Heart left ventricle (tissue), 16 donors: ENCODE data around the gene TNFAIP8L1. TPM values are rescaled to one million over a fixed set of nuclear protein-coding genes. Genes with fewer than 3 reads are reported as not detected.

Source experiments
- ATAC-seq, 4 donors: fragments of 200-7000 bp; cut with Tn5 transposase; one replicate each; pipeline ENCODE4 v1.9.1; 2020 to 2022; ENCODE audit warnings: moderate library complexity in 4 of 4, mild to moderate bottlenecking in 3 of 4, moderate number of reproducible peaks in 1 of 4
- DNase-seq, 5 donors: peaks; one replicate each; pipeline ENCODE4 v3.0.0-alpha.2; 2020
- H3K27ac ChIP-seq, 12 donors: fragments of 200-600 bp; sonication (generic) in 4 of 12; one replicate each; pipeline versions ENCODE4 v1.5.0 to v1.8.0; 2016 to 2022; ENCODE audit warnings: mild to moderate bottlenecking in 2 of 12
- H3K27me3 ChIP-seq, 9 donors: fragments of 200-600 bp; sonication (generic) in 2 of 9; one replicate each; pipeline versions ENCODE4 v1.5.1 to v1.8.0; 2016 to 2022; ENCODE audit warnings: mild to moderate bottlenecking in 3 of 9
- H3K36me3 ChIP-seq, 9 donors: fragments of 200-600 bp; sonication (generic) in 2 of 9; one replicate each; pipeline versions ENCODE4 v1.5.0 to v1.8.0; 2018 to 2022; ENCODE audit warnings: mild to moderate bottlenecking in 2 of 9
- H3K4me1 ChIP-seq, 12 donors: fragments of 200-600 bp; sonication (generic) in 4 of 12; one replicate each; pipeline versions ENCODE4 v1.5.0 to v1.8.0; 2016 to 2022; ENCODE audit warnings: mild to moderate bottlenecking in 3 of 12
- H3K4me3 ChIP-seq, 12 donors: fragments of 200-600 bp; sonication (generic) in 4 of 12; one replicate each; pipeline versions ENCODE4 v1.5.0 to v1.8.0; 2017 to 2022; ENCODE audit warnings: mild to moderate bottlenecking in 9 of 12, moderate library complexity in 4 of 12
- H3K9me3 ChIP-seq, 12 donors: fragments of 200-600 bp; sonication (generic) in 4 of 12; one replicate each; pipeline versions ENCODE4 v1.5.0 to v1.8.0; 2016 to 2022; ENCODE audit warnings: mild to moderate bottlenecking in 1 of 12
- POLR2A ChIP-seq, 2 donors: fragments of 450-650 bp; IDR thresholded peaks; one replicate each; pipeline ENCODE4 v1.6.1; 2017; ENCODE audit warnings: antibody characterized with exemption in 2 of 2, mild to moderate bottlenecking in 2 of 2, moderate library complexity in 2 of 2
- WGBS, 4 donors: extraction: QIAGEN DNeasy Blood & Tissue Kit in 2 of 4; methylation state at CpG; one replicate each; pipeline versions ENCODE4 v1.1.5 to v1.1.7; 2013 to 2018; 5-methylcytosine and 5-hydroxymethylcytosine counted together
- intact Hi-C, 10 donors: fragments of 100-400 bp; cut with DNase I; formaldehyde crosslinking; loops; one replicate each; pipeline versions ENCODE4 v1.11.1 to v1.14.2; 2022
- polyA plus RNA-seq, 2 donors: library from polyadenylated mRNA; stranded (reverse); fragments of 200-250 nt; gene quantifications; one replicate each; pipeline ENCODE4 v1.2.3, GENCODE V29; 2013
- total RNA-seq, 9 donors: library from RNA; depleted of rRNA in 2 of 9; stranded (reverse); fragments of >200 nt in 2 of 9; fragmentation: NEBNext Ultra II Directional in 3 of 9; extraction: Animal tissue kit (Norgen Biotek cat#: 25700) in 3 of 9; gene quantifications; one replicate each; pipeline versions ENCODE4 v1.1.0 to v1.2.4, GENCODE V29; 2016 to 2023
- TF ChIP-seq, protein P1 (sequence below), 12 donors: fragments of 200-600 bp; sonication (generic) in 4 of 12; IDR thresholded peaks; one replicate each; pipeline versions ENCODE4 v1.5.0 to v1.8.0; 2018 to 2022; ENCODE audit warnings: antibody characterized with exemption in 12 of 12, mild to moderate bottlenecking in 5 of 12
- donor health status: ischemic (EF 13 %, LVEDD 7.1; RV severe dilation, severe dysfunction).
- donor health status: healthy with polysubstance abuse.
- donor health status: DM: no; HTN: yes; CAD: no.
- donor health status: DM: no; HTN: no; CAD: no.
- donor health status: ischemic (EF 25% LVEDD 6.9; RV normal size, moderate dysfunction).
- donor health status: ischemic (EF 25% LVEDD 5.7; RV mildly dilated, moderate dysfunction).
- donor health status: healthy.
- donor health status: DM: yes; HTN: yes; CAD: no.
- donor health status: ischemic (EF 35%, LVEDD 5.7; RV mildly dilated, moderate dysfunction).
- donor health status: nonischemic (EF 11% LVEDD 7.7; RV severe dilation, severe dysfunction).
- donor health status: DM: yes; HTN: yes; CAD: no.
- donor health status: PGD.
- donor health status: ischemic (EF 29% LVEDD 5.4; RV normal size, mild dysfunction).
- donor health status: nonischemic (EF 23%, LVEDD 6.1; RV moderate dilation, normal function).

The TNFAIP8L1 gene
- total and polyA plus RNA-seq, 11 donors, result 2.8 to 15.1 (median 6.1) TPM

DNA sequence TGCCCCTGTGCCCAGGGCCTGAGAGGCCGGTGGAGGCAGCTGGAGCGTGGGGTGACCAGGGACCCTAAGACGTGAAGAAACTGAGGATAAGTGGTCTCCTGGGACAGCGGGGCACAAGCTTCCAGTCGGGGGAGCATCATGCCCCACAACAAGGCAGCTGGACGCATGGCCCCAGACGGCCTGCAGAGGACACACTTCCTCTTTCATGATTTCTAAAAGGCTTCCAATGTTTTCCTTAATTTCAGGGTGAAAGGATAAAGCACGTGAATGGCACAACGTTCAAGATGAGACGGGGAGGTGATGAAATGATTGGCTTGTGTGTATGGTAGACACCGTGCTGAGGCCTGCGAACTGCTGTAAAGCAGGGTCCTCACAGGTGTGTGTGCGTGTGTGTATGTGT, 51.0 kb downstream of the TNFAIP8L1 start:
- peaks cover 9 to 99% (median 95%) of the 10 kb centered on the region in 9 donors for H3K36me3 ChIP-seq
- H3K4me3 ChIP-seq, result no peak overlapping the region
- peaks cover 0 to 43% (median 9%) of the 10 kb centered on the region in 12 donors for H3K4me1 ChIP-seq
- H3K27ac ChIP-seq, result peak overlapping the region in 1 of 12 donors; percentile 75
- no peak for ATAC-seq
- no peaks in the 10 kb centered on the region for H3K27me3 ChIP-seq
- TF ChIP-seq, protein P1, sequence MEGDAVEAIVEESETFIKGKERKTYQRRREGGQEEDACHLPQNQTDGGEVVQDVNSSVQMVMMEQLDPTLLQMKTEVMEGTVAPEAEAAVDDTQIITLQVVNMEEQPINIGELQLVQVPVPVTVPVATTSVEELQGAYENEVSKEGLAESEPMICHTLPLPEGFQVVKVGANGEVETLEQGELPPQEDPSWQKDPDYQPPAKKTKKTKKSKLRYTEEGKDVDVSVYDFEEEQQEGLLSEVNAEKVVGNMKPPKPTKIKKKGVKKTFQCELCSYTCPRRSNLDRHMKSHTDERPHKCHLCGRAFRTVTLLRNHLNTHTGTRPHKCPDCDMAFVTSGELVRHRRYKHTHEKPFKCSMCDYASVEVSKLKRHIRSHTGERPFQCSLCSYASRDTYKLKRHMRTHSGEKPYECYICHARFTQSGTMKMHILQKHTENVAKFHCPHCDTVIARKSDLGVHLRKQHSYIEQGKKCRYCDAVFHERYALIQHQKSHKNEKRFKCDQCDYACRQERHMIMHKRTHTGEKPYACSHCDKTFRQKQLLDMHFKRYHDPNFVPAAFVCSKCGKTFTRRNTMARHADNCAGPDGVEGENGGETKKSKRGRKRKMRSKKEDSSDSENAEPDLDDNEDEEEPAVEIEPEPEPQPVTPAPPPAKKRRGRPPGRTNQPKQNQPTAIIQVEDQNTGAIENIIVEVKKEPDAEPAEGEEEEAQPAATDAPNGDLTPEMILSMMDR (IDR thresholded peaks at IDR 0.05), result no peak
- TF ChIP-seq POLR2A (IDR thresholded peaks at IDR 0.05), result no peak
- intact Hi-C loops, result no loop called here
- 84 to 90% (median 85%) methylated on average over 13 of the region's 13 CpGs for WGBS, 4 donors
- DNase-seq, result no peak
- H3K9me3 ChIP-seq, result no peaks in the 10 kb centered on the region

DNA sequence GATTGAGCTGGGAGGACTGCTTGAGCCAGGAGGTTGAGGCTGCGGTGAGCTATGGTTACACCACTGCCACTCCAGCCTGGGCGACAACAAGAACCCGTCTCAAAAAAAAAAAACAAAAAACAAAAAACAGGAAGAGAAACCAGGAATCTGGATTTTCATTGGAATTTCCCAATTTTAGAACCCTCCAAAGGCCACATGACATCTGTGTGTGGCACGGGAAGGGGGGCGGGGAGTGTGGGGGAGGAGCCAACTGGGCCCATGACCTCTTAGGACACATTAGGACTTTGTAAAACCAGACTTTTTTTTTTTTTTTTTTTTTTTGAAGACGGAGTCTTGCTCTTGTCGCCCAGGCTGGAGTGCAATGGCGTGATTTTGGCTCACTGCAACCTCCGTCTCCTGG, 52.1 kb downstream of the TNFAIP8L1 start:
- peaks cover 9 to 99% (median 96%) of the 10 kb centered on the region in 9 donors for H3K36me3 ChIP-seq
- 87 to 93% (median 89%) methylated on average over 9 of the region's 9 CpGs for WGBS, 4 donors
- intact Hi-C loops, result no loop called here
- no peaks in the 10 kb centered on the region for H3K9me3 ChIP-seq
- peak overlapping the region in 1 of 12 donors; percentile 75 for H3K27ac ChIP-seq
- no peak overlapping the region for H3K4me3 ChIP-seq
- ATAC-seq (no peak), DNase-seq (peak in 1 of 5 donors; percentile 28)
- H3K4me1 ChIP-seq, result peaks cover 0 to 43% (median 11%) of the 10 kb centered on the region in 12 donors
- TF ChIP-seq POLR2A (IDR thresholded peaks at IDR 0.05), result no peak
- TF ChIP-seq, protein P1 (IDR thresholded peaks at IDR 0.05), result no peak
- no peaks in the 10 kb centered on the region for H3K27me3 ChIP-seq

DNA sequence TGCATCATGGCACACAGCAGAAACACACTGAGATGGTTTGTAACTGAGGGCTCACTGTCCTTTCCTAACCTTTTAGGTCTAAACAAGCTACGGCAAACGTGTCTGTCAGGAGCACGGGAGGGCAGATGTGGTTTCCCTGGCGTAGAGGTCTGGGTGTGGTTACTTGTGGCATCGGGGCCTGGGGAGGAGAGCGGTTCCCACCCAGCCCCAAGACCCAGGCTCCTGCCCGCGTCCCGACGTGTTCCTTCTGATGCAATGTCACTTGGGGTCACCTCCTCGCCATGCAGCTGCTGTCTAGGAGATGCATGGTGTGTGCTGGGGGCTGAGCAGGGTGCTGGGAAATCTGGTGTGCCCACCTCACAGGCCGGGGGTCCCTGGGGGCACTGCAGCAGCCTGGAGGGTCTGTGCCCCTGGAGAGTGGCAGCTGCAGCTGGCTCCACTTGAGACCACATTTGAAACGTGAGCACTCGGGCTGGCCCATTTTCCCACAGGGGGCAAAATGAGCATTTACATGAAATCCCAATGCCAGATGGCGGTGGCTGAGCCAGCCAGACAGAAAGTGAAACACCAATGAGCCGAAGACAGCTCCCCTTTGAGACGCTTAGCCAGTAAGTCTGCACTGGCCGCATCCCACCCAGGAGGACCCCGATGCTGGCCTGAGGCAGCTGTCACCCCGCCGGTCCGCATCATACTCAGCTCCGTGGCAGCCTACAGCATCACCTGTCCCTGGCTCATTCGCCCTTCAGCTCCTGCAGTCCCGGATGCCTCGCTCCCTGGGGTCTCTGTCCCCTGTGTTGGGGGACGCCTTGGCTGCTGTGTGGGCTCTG, 53.1 kb downstream of the TNFAIP8L1 start:
- H3K4me3 ChIP-seq, result no peak overlapping the region
- H3K36me3 ChIP-seq, result peaks cover 9 to 99% (median 96%) of the 10 kb centered on the region in 9 donors
- no peaks in the 10 kb centered on the region for H3K9me3 ChIP-seq
- intact Hi-C loops, result no loop called here
- H3K27me3 ChIP-seq, result no peaks in the 10 kb centered on the region
- no peak for ATAC-seq
- no peak overlapping the region for H3K27ac ChIP-seq
- H3K4me1 ChIP-seq, result peaks cover 0 to 43% (median 11%) of the 10 kb centered on the region in 12 donors
- 89 to 95% (median 91%) methylated on average over 16 to 27 of the region's 27 CpGs for WGBS, 4 donors
- TF ChIP-seq, protein P1 (IDR thresholded peaks at IDR 0.05), result no peak
- TF ChIP-seq POLR2A (IDR thresholded peaks at IDR 0.05), result no peak
- DNase-seq, result peak in 1 of 5 donors; percentile 15

DNA sequence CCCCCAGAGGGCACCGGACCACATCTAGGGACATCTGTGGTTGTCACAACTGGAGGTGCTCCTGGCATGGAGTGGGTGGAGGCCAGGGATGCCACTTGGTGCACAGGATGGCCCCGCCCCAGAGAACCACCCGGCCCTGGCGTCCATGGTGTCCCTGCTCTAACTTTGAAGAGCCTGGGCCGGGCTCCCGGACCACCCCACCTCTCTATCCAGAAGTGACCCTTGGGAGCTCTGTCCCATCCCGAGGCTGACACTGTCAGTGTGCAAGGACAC, 53.7 kb downstream of the TNFAIP8L1 start:
- Histone ChIP-seq H3K4me3 (no peak overlapping the region), H3K9me3 (no peaks in the 10 kb centered on the region), H3K4me1 (peaks cover 0 to 43% (median 11%) of the 10 kb centered on the region in 12 donors), H3K27ac (peak overlapping the region in 1 of 12 donors; percentile 69), H3K36me3 (peaks cover 9 to 99% (median 95%) of the 10 kb centered on the region in 9 donors), H3K27me3 (no peaks in the 10 kb centered on the region)
- DNase-seq, result no peak
- intact Hi-C loops, result no loop called here
- ATAC-seq, result no peak
- 86 to 93% (median 89%) methylated on average over 2 to 7 of the region's 7 CpGs for WGBS, 4 donors
- TF ChIP-seq, protein P1 (IDR thresholded peaks at IDR 0.05), result no peak
- no peak for TF ChIP-seq POLR2A (IDR thresholded peaks at IDR 0.05)
